K562 (cell line): ENCODE data around the gene ADGRA3. TPM values are rescaled to one million over a fixed set of nuclear protein-coding genes. Genes with fewer than 3 reads are reported as not detected.

ENCODE experiments used
- ATAC-seq: fragments of 200-7000 bp; cut with Tn5 transposase; 3 replicates; pipeline ENCODE4 v1.9.1; 2020; ENCODE audit warnings: moderate library complexity
- BruUV-seq: library from RNA; stranded (reverse); fragments of 400-500 nt; replicated peaks from 2 replicates; lab custom pipeline; 2021; lab: Mats Ljungman, UMichigan
- CTCF ChIA-PET: fragments of 300-600 bp; formaldehyde crosslinking; extraction: SDS; loops from one replicate; lab custom pipeline; 2021; ENCODE audit warnings: low intra/inter-chr PET ratio; lab: Yijun Ruan, JAX
- POLR2A ChIA-PET: fragments of 300-600, 350-650 bp; sonication (Branson Sonifier 250); formaldehyde crosslinking; extraction: SDS; loops from one replicate; lab custom pipeline; 2021; ENCODE audit warnings: antibody characterized with exemption, inconsistent platforms; lab: Yijun Ruan, JAX
- DNase-seq, 4 experiments: peaks; one replicate each; pipeline versions ENCODE4 v3.0.0 to v3.0.0-alpha.2; 2011 to 2018; ENCODE audit warnings: low spot score in 3 of 4, mixed read lengths in 3 of 4; ENCODE audit errors: extremely low read depth in 1 of 4
- FAIRE-seq: peaks from 2 replicates; lab custom pipeline; 2011; peaks lifted over from hg19 to GRCh38; lab: Jason Lieb, UNC
- H2AFZ ChIP-seq: 2 replicates; pipeline ENCODE4 v1.6.0; 2011; ENCODE audit warnings: low read depth, low read length, control low read depth, inconsistent platforms
- H3K27ac ChIP-seq: fragments of 200-600 bp; 3 replicates; pipeline ENCODE4 v1.8.0; 2011; ENCODE audit warnings: low read depth, mild to moderate bottlenecking, control low read depth, inconsistent platforms, low read length, moderate library complexity, mixed read lengths; ENCODE audit errors: extremely low read depth
- H3K27me3 ChIP-seq, 2 experiments: fragments of 300-600 bp in 1 of 2; 2 replicates in 1 of 2; 3 replicates in 1 of 2; pipeline versions ENCODE4 v1.6.0 to v1.8.0; 2011; ENCODE audit warnings: inconsistent platforms in 2 of 2, low read length in 2 of 2, mild to moderate bottlenecking in 1 of 2, mixed read lengths in 1 of 2, moderate library complexity in 1 of 2; ENCODE audit not compliant: control insufficient read depth in 2 of 2, insufficient read depth in 2 of 2
- H3K36me3 ChIP-seq: fragments of 300-600 bp; 3 replicates; pipeline ENCODE4 v1.8.0; 2011; ENCODE audit warnings: mild to moderate bottlenecking, low read length, inconsistent platforms; ENCODE audit not compliant: control insufficient read depth, insufficient read depth
- H3K4me1 ChIP-seq, 2 experiments: fragments of 200-600 bp in 1 of 2; replicated peaks in 1 of 2; 2 replicates in 1 of 2; 3 replicates in 1 of 2; pipeline versions ENCODE4 v1.5.1 to v1.8.0; 2011; ENCODE audit warnings: inconsistent platforms in 2 of 2, low read length in 2 of 2, mild to moderate bottlenecking in 1 of 2, mixed read lengths in 1 of 2, moderate library complexity in 1 of 2; ENCODE audit not compliant: control insufficient read depth in 2 of 2, insufficient read depth in 2 of 2
- H3K4me2 ChIP-seq: 2 replicates; pipeline ENCODE4 v1.6.1; 2011; ENCODE audit warnings: low read length, control low read depth, inconsistent platforms, mixed read lengths; ENCODE audit not compliant: insufficient read depth
- H3K4me3 ChIP-seq: fragments of 200-600 bp; sonication (generic), shearing (Covaris generic); 2 replicates; pipeline ENCODE4 v1.5.1; 2016; ENCODE audit warnings: control low read depth, inconsistent platforms
- H3K79me2 ChIP-seq: fragments of 200-600 bp; 3 replicates; pipeline ENCODE4 v1.8.0; 2011; ENCODE audit warnings: low read length, inconsistent platforms; ENCODE audit not compliant: control insufficient read depth, insufficient read depth
- H3K9ac ChIP-seq, 2 experiments: 2 replicates each; pipeline versions ENCODE4 v1.6.0 to v1.6.1; 2011; ENCODE audit warnings: low read depth in 2 of 2, low read length in 2 of 2, control low read depth in 1 of 2, inconsistent platforms in 1 of 2, mild to moderate bottlenecking in 1 of 2, mixed read lengths in 1 of 2; ENCODE audit not compliant: insufficient read depth in 1 of 2
- H3K9me1 ChIP-seq: one replicate; pipeline ENCODE4 v1.6.0; 2011; ENCODE audit warnings: inconsistent platforms, mild to moderate bottlenecking, low read length, moderate library complexity; ENCODE audit not compliant: control insufficient read depth, insufficient read depth
- H3K9me3 ChIP-seq: replicated peaks from 2 replicates; pipeline ENCODE4 v1.5.1; 2011; ENCODE audit warnings: low read depth, low read length, inconsistent platforms; ENCODE audit not compliant: control insufficient read depth, insufficient read depth
- H4K20me1 ChIP-seq: replicated peaks from 2 replicates; pipeline ENCODE4 v1.6.1; 2011; ENCODE audit warnings: low read length, inconsistent platforms, mixed read lengths; ENCODE audit not compliant: control insufficient read depth, insufficient read depth
- CC2D1A ChIP-seq: fragments of 450-650 bp; IDR thresholded peaks from 2 replicates; pipeline ENCODE4 v1.6.1; 2017; ENCODE audit warnings: mild to moderate bottlenecking
- CHCHD3 ChIP-seq: fragments of 250-450 bp; sonication (Bioruptor Pico); IDR thresholded peaks from 2 replicates; pipeline ENCODE4 v2.1.2; 2022; ENCODE audit warnings: mild to moderate bottlenecking
- FOXJ3 ChIP-seq: sonication (generic); formaldehyde crosslinking; IDR thresholded peaks from 2 replicates; pipeline ENCODE4 v1.4.0; 2020; ENCODE audit warnings: mild to moderate bottlenecking, missing genetic modification reagents
- KDM1A ChIP-seq, 2 experiments: fragments of 450-650 bp; IDR thresholded peaks; 2 replicates each; pipeline ENCODE4 v1.6.1; 2016; ENCODE audit warnings: mild to moderate bottlenecking in 2 of 2
- MLLT1 ChIP-seq, 2 experiments: fragments of 450-650 bp; IDR thresholded peaks; 2 replicates each; pipeline ENCODE4 v1.6.1; 2016
- NFIX ChIP-seq: fragments of 250-450 bp; sonication (Bioruptor Pico); IDR thresholded peaks from 2 replicates; pipeline ENCODE4 v1.4.0; 2020; ENCODE audit warnings: low read depth, mild to moderate bottlenecking, moderate library complexity
- SMC3 ChIP-seq: conservative IDR thresholded peaks from 2 replicates; pipeline ENCODE4 v1.6.1; 2011; ENCODE audit warnings: low read depth, low read length, improper control_type of control experiment; ENCODE audit not compliant: insufficient read depth
- SNAPC5 ChIP-seq: fragments of 250-450 bp; sonication (Bioruptor Pico); IDR thresholded peaks from 2 replicates; pipeline ENCODE4 v1.8.0; 2021; ENCODE audit warnings: moderate library complexity, mild to moderate bottlenecking, inconsistent platforms
- ZNF277 ChIP-seq: fragments of 250-450 bp; sonication (Bioruptor Pico); IDR thresholded peaks from 2 replicates; pipeline ENCODE4 v1.8.0; 2022; ENCODE audit warnings: inconsistent platforms, mild to moderate bottlenecking, moderate library complexity, borderline replicate concordance
- WGBS: fragments of 100-300 bp; shearing (Covaris generic); methylation state at CpG from one replicate; pipeline ENCODE4 v1.1.6; 2016; ENCODE audit warnings: low coverage, mixed read lengths; ENCODE audit not compliant: insufficient coverage; ENCODE audit errors: missing lambda C conversion rate; 5-methylcytosine and 5-hydroxymethylcytosine counted together
- in situ Hi-C: fragments of 300-500 bp; cut with MboI; formaldehyde crosslinking; loops from 4 replicates; pipeline ENCODE4 v1.15.0; 2018; ENCODE audit warnings: inconsistent platforms, mixed read lengths
- intact Hi-C: fragments of 100-400 bp; cut with micrococcal nuclease; formaldehyde crosslinking; loops from 2 replicates; pipeline ENCODE4 v1.14.2; 2022
- polyA plus RNA-seq, 8 experiments: library from polyadenylated mRNA; depleted of rRNA in 4 of 8; stranded (reverse) in 5 of 8; unstranded in 3 of 8; fragments of >200 nt; fragmentation: Nextera tagmentation in 2 of 8; fragmentation: Illumina TruSeq in 1 of 8; extraction: Ambion mirVana in 2 of 8; extraction: Trizol in 1 of 8; gene quantifications; 2 replicates each; pipeline versions ENCODE4 v1.2.1 to v1.2.3, GENCODE V29; 2011 to 2014; ENCODE audit warnings: inconsistent platforms in 1 of 8, missing spikeins in 1 of 8
- total RNA-seq, 7 experiments: library from RNA; depleted of rRNA in 6 of 7; stranded (reverse); fragments of >200 nt in 6 of 7; fragmentation: Illumina TruSeq in 2 of 7; extraction: Trizol in 2 of 7; gene quantifications; 2 replicates each; pipeline versions ENCODE4 v1.2.1 to v1.2.3, GENCODE V29; 2011 to 2021; ENCODE audit warnings: low replicate concordance in 1 of 7

Gene ADGRA3
- total and polyA plus RNA-seq, 9 of the 15 experiments (the other 6 are each of a cell fraction or from before 2014, with no cell fraction given): 0.06 to 2.3 (median 0.27) TPM; not detected in 3

GRCh38 chr4:22493523-22493922 is 22.3 kb downstream of the ADGRA3 start:
- CTCF ChIA-PET: no interaction called here
- in situ Hi-C loops (no loop called here), intact Hi-C loops (no loop called here)
- Histone ChIP-seq H3K27ac (no peak overlapping the region), H3K79me2 (no peaks in the 10 kb centered on the region)
- POLR2A ChIA-PET: no interaction called here
- TF ChIP-seq FOXJ3 (CRISPR knock-in tag): no peak
- TF ChIP-seq, all 486 proteins: peak for 0
- no TSS peak for BruUV-seq
- DNase-seq (no peak), FAIRE-seq (no peak), ATAC-seq (no peak)
- no peak overlapping the region for H3K4me3 ChIP-seq
- 3% methylated on average over 5 of the region's 5 CpGs for WGBS
- H3K27me3 ChIP-seq: no peaks in the 10 kb centered on the region
- H3K9ac ChIP-seq: no peak overlapping the region
- H3K4me2 ChIP-seq: no peak overlapping the region
- H3K36me3 ChIP-seq: no peaks in the 10 kb centered on the region
- no peaks in the 10 kb centered on the region for H3K9me3 ChIP-seq
- no peak overlapping the region for H2AFZ ChIP-seq
- no peaks in the 10 kb centered on the region for H3K9me1 ChIP-seq
- H4K20me1 ChIP-seq: no peaks in the 10 kb centered on the region
- H3K4me1 ChIP-seq: no peaks in the 10 kb centered on the region

GRCh38 chr4:22492987-22493386 is 22.9 kb downstream of the ADGRA3 start:
- Histone ChIP-seq H3K9ac (no peak overlapping the region), H3K4me2 (no peak overlapping the region), H4K20me1 (no peaks in the 10 kb centered on the region), H3K27ac (no peak overlapping the region), H3K9me3 (no peaks in the 10 kb centered on the region), H3K4me1 (no peaks in the 10 kb centered on the region), H3K79me2 (no peaks in the 10 kb centered on the region), H3K4me3 (no peak overlapping the region), H3K27me3 (no peaks in the 10 kb centered on the region), H3K9me1 (no peaks in the 10 kb centered on the region), H2AFZ (no peak overlapping the region), H3K36me3 (no peaks in the 10 kb centered on the region)
- BruUV-seq: no TSS peak
- DNase-seq (no peak), FAIRE-seq (no peak), ATAC-seq (no peak)
- CTCF ChIA-PET: no interaction called here
- POLR2A ChIA-PET: no interaction called here
- TF ChIP-seq NFIX (CRISPR knock-in tag): no peak
- no peak for TF ChIP-seq ZNF277 (CRISPR knock-in tag)
- no peak for TF ChIP-seq KDM1A (IDR thresholded peaks at IDR 0.05)
- no peak for TF ChIP-seq SMC3
- no peak for TF ChIP-seq MLLT1 (IDR thresholded peaks at IDR 0.05)
- no peak for TF ChIP-seq CC2D1A
- no peak for TF ChIP-seq SNAPC5 (CRISPR knock-in tag)
- TF ChIP-seq CHCHD3: no peak
- 0% methylated on average over 2 of the region's 2 CpGs for WGBS
- intact Hi-C loops (no loop called here), in situ Hi-C loops (no loop called here)
